ENCODE data around the gene ITPRIPL2. TPM values are rescaled to one million over a fixed set of nuclear protein-coding genes. Genes with fewer than 3 reads are reported as not detected.
A peak's percentile ranks its signal among the peaks of the same experiment; 100 is the strongest.

Gene ITPRIPL2
- total and polyA plus RNA-seq, 2 of the 13 experiments (the other 11 are each of a cell fraction or from before 2014, with no cell fraction given), result 5.9 to 12.6 TPM

- TF ChIP-seq HDAC1 (CRISPR knock-in tag; IDR thresholded peaks at IDR 0.05) (no peak), ZBTB39 (CRISPR knock-in tag; IDR thresholded peaks at IDR 0.05) (no peak), HOXA5 (CRISPR knock-in tag; IDR thresholded peaks at IDR 0.05) (0 out of 2 replicates have a peak, but pooled peaks have one; percentile 40), ZNF501 (CRISPR knock-in tag; IDR thresholded peaks at IDR 0.05) (no peak), AHR (CRISPR knock-in tag; IDR thresholded peaks at IDR 0.05) (no peak), ZBTB44 (CRISPR knock-in tag; IDR thresholded peaks at IDR 0.05) (no peak), MYNN (CRISPR knock-in tag; IDR thresholded peaks at IDR 0.05; ENCODE audit: low read depth) (no peak), ZNF558 (CRISPR knock-in tag; IDR thresholded peaks at IDR 0.05; ENCODE audit: borderline replicate concordance) (no peak), HNF4A (CRISPR knock-in tag; IDR thresholded peaks at IDR 0.05) (no peak), IRF9 (CRISPR knock-in tag; IDR thresholded peaks at IDR 0.05; ENCODE audit: borderline replicate concordance) (no peak), SMC3 (IDR thresholded peaks at IDR 0.05; ENCODE audit: low read length) (no peak), RBM22 (optimal IDR thresholded peaks at IDR 0.05; ENCODE audit: low read length) (no peak), ZNF660 (CRISPR knock-in tag; IDR thresholded peaks at IDR 0.05; ENCODE audit: borderline replicate concordance, low read depth) (no peak), TIGD3 (CRISPR knock-in tag; IDR thresholded peaks at IDR 0.05; ENCODE audit: borderline replicate concordance) (no peak)
- TF ChIP-seq, protein P1, sequence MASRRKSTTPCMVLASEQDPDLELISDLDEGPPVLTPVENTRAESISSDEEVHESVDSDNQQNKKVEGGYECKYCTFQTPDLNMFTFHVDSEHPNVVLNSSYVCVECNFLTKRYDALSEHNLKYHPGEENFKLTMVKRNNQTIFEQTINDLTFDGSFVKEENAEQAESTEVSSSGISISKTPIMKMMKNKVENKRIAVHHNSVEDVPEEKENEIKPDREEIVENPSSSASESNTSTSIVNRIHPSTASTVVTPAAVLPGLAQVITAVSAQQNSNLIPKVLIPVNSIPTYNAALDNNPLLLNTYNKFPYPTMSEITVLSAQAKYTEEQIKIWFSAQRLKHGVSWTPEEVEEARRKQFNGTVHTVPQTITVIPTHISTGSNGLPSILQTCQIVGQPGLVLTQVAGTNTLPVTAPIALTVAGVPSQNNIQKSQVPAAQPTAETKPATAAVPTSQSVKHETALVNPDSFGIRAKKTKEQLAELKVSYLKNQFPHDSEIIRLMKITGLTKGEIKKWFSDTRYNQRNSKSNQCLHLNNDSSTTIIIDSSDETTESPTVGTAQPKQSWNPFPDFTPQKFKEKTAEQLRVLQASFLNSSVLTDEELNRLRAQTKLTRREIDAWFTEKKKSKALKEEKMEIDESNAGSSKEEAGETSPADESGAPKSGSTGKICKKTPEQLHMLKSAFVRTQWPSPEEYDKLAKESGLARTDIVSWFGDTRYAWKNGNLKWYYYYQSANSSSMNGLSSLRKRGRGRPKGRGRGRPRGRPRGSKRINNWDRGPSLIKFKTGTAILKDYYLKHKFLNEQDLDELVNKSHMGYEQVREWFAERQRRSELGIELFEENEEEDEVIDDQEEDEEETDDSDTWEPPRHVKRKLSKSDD (CRISPR knock-in tag; IDR thresholded peaks at IDR 0.05; ENCODE audit: low read depth), result no peak
- TF ChIP-seq, protein P2, sequence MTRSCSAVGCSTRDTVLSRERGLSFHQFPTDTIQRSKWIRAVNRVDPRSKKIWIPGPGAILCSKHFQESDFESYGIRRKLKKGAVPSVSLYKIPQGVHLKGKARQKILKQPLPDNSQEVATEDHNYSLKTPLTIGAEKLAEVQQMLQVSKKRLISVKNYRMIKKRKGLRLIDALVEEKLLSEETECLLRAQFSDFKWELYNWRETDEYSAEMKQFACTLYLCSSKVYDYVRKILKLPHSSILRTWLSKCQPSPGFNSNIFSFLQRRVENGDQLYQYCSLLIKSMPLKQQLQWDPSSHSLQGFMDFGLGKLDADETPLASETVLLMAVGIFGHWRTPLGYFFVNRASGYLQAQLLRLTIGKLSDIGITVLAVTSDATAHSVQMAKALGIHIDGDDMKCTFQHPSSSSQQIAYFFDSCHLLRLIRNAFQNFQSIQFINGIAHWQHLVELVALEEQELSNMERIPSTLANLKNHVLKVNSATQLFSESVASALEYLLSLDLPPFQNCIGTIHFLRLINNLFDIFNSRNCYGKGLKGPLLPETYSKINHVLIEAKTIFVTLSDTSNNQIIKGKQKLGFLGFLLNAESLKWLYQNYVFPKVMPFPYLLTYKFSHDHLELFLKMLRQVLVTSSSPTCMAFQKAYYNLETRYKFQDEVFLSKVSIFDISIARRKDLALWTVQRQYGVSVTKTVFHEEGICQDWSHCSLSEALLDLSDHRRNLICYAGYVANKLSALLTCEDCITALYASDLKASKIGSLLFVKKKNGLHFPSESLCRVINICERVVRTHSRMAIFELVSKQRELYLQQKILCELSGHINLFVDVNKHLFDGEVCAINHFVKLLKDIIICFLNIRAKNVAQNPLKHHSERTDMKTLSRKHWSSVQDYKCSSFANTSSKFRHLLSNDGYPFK (CRISPR knock-in tag; IDR thresholded peaks at IDR 0.05; ENCODE audit: borderline replicate concordance), result no peak
Observed at GRCh38 chr16:19110537-19111360, 3.0 kb upstream of the ITPRIPL2 start (continued).

All from HepG2 (cell line).